Endometrium (tissue), 2 donors: ENCODE measurements around the gene CC2D1B.

Experiments
- FAIRE-seq: peaks from 2 replicates; lab custom pipeline; 2012; peaks lifted over from hg19 to GRCh38; lab: Jason Lieb, UNC
- donor health status: control.
- donor health status: control.

The CC2D1B gene

GRCh38 chr1:52359676-52360594 lies 6.1 kb downstream of the CC2D1B start:
- no peak for FAIRE-seq

GRCh38 chr1:52358851-52359497 lies 7.0 kb downstream of the CC2D1B start:
- no peak for FAIRE-seq

- no peak for FAIRE-seq
Measured at GRCh38 chr1:52357397-52357796, 8.6 kb downstream of the CC2D1B start.

GRCh38 chr1:52356818-52357355 lies 9.1 kb downstream of the CC2D1B start:
- no peak for FAIRE-seq

GRCh38 chr1:52355847-52356505 lies 10.0 kb downstream of the CC2D1B start:
- FAIRE-seq: no peak

- no peak for FAIRE-seq
Measured at GRCh38 chr1:52355436-52355835, 10.6 kb downstream of the CC2D1B start.

GRCh38 chr1:52352690-52353089 lies 13.3 kb downstream of the CC2D1B start:
- no peak for FAIRE-seq

- no peak for FAIRE-seq
Measured at GRCh38 chr1:52348704-52349300, 17.2 kb downstream of the CC2D1B start.

- no peak for FAIRE-seq
Measured at GRCh38 chr1:52346653-52347052, 19.4 kb downstream of the CC2D1B start.

GRCh38 chr1:52345252-52345651 lies 20.8 kb downstream of the CC2D1B start:
- no peak for FAIRE-seq

GRCh38 chr1:52343979-52344378 lies 22.0 kb downstream of the CC2D1B start:
- no peak for FAIRE-seq

- no peak for FAIRE-seq
Measured at GRCh38 chr1:52341655-52342260, 24.2 kb downstream of the CC2D1B start.

- FAIRE-seq: no peak
Measured at GRCh38 chr1:52337439-52337838, 28.6 kb downstream of the CC2D1B start.

- FAIRE-seq: no peak
Measured at GRCh38 chr1:52334906-52335528, 31.0 kb downstream of the CC2D1B start.

GRCh38 chr1:52332411-52332810 lies 33.6 kb downstream of the CC2D1B start:
- FAIRE-seq: no peak

GRCh38 chr1:52328615-52329014 lies 37.4 kb downstream of the CC2D1B start:
- no peak for FAIRE-seq

GRCh38 chr1:52325786-52326185 lies 40.2 kb downstream of the CC2D1B start:
- no peak for FAIRE-seq

- no peak for FAIRE-seq
Measured at GRCh38 chr1:52323731-52324130, 42.3 kb downstream of the CC2D1B start.

- no peak for FAIRE-seq
Measured at GRCh38 chr1:52321061-52321460, 44.9 kb downstream of the CC2D1B start.

- FAIRE-seq: no peak
Measured at GRCh38 chr1:52306227-52307006, 59.6 kb downstream of the CC2D1B start.
